NCI-H2029 (cell line): ENCODE data around the gene ORM2.
"Not testable (repeated sequence)": the region's sequence is repeated elsewhere in the genome, so short reads cannot be mapped to it uniquely, and the experiment has no call there.

Source experiments
- DNase-seq: peaks from one replicate; lab custom pipeline; 2025; lab: John Stamatoyannopoulos, UW

The ORM2 gene

GRCh38 chr9:114332474-114333040 is 2.9 kb downstream of the ORM2 start:
- not testable (repeated sequence) for DNase-seq

GRCh38 chr9:114333718-114334117 is 4.0 kb downstream of the ORM2 start:
- DNase-seq, result not testable (repeated sequence)

- DNase-seq, result no peak
These were observed 4.8 kb downstream of the ORM2 start for GRCh38 chr9:114334490-114334889.

GRCh38 chr9:114335745-114336144 is 6.1 kb downstream of the ORM2 start:
- DNase-seq, result no peak

GRCh38 chr9:114336157-114336556 is 6.5 kb downstream of the ORM2 start:
- DNase-seq, result no peak

GRCh38 chr9:114336699-114337395 is 7.2 kb downstream of the ORM2 start:
- no peak for DNase-seq

- DNase-seq, result no peak
These were observed 8.5 kb downstream of the ORM2 start for GRCh38 chr9:114338187-114338586.

GRCh38 chr9:114339130-114339908 is 9.7 kb downstream of the ORM2 start:
- DNase-seq, result no peak

- DNase-seq, result no peak
These were observed 11.6 kb downstream of the ORM2 start for GRCh38 chr9:114341152-114341830.

GRCh38 chr9:114341991-114342390 is 12.3 kb downstream of the ORM2 start:
- DNase-seq, result no peak

GRCh38 chr9:114342755-114343440 is 13.2 kb downstream of the ORM2 start:
- no peak for DNase-seq

- no peak for DNase-seq
These were observed 14.0 kb downstream of the ORM2 start for GRCh38 chr9:114343471-114344187.

- DNase-seq, result no peak
These were observed 14.5 kb downstream of the ORM2 start for GRCh38 chr9:114344188-114344566.

GRCh38 chr9:114344692-114345091 is 15.0 kb downstream of the ORM2 start:
- DNase-seq, result no peak

GRCh38 chr9:114345493-114346065 is 15.9 kb downstream of the ORM2 start:
- DNase-seq, result no peak

GRCh38 chr9:114346146-114346545 is 16.5 kb downstream of the ORM2 start:
- DNase-seq, result no peak

- DNase-seq, result no peak
These were observed 18.0 kb downstream of the ORM2 start for GRCh38 chr9:114347675-114348074.

GRCh38 chr9:114348261-114348905 is 18.7 kb downstream of the ORM2 start:
- DNase-seq, result no peak

GRCh38 chr9:114348906-114349482 is 19.3 kb downstream of the ORM2 start:
- DNase-seq, result no peak
